ENCODE measurements around the gene HNRNPF. TPM values are rescaled to one million over a fixed set of nuclear protein-coding genes. Genes with fewer than 3 reads are reported as not detected.

HNRNPF gene
- total and polyA plus RNA-seq, 4 donors, result 64.5 to 150 (median 113) TPM

- H3K9me3 ChIP-seq (ENCODE audit: control insufficient read depth in 4 of 4, low read length in 3 of 4), result no peaks in the 10 kb centered on the region
- TF ChIP-seq HNF4G (IDR thresholded peaks at IDR 0.05) (no peak), ATF3 (IDR thresholded peaks at IDR 0.05) (no peak), HNF4A (conservative IDR thresholded peaks at IDR 0.05) (no peak), GABPA (IDR thresholded peaks at IDR 0.05 in 1 of 2, conservative IDR thresholded peaks at IDR 0.05 in 1 of 2) (no peak), FOXA1 (IDR thresholded peaks at IDR 0.05) (no peak), RXRA (IDR thresholded peaks at IDR 0.05) (no peak)
- TF ChIP-seq, protein P1, sequence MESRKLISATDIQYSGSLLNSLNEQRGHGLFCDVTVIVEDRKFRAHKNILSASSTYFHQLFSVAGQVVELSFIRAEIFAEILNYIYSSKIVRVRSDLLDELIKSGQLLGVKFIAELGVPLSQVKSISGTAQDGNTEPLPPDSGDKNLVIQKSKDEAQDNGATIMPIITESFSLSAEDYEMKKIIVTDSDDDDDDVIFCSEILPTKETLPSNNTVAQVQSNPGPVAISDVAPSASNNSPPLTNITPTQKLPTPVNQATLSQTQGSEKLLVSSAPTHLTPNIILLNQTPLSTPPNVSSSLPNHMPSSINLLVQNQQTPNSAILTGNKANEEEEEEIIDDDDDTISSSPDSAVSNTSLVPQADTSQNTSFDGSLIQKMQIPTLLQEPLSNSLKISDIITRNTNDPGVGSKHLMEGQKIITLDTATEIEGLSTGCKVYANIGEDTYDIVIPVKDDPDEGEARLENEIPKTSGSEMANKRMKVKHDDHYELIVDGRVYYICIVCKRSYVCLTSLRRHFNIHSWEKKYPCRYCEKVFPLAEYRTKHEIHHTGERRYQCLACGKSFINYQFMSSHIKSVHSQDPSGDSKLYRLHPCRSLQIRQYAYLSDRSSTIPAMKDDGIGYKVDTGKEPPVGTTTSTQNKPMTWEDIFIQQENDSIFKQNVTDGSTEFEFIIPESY (IDR thresholded peaks at IDR 0.05), result no peak
- TF ChIP-seq, protein P2, sequence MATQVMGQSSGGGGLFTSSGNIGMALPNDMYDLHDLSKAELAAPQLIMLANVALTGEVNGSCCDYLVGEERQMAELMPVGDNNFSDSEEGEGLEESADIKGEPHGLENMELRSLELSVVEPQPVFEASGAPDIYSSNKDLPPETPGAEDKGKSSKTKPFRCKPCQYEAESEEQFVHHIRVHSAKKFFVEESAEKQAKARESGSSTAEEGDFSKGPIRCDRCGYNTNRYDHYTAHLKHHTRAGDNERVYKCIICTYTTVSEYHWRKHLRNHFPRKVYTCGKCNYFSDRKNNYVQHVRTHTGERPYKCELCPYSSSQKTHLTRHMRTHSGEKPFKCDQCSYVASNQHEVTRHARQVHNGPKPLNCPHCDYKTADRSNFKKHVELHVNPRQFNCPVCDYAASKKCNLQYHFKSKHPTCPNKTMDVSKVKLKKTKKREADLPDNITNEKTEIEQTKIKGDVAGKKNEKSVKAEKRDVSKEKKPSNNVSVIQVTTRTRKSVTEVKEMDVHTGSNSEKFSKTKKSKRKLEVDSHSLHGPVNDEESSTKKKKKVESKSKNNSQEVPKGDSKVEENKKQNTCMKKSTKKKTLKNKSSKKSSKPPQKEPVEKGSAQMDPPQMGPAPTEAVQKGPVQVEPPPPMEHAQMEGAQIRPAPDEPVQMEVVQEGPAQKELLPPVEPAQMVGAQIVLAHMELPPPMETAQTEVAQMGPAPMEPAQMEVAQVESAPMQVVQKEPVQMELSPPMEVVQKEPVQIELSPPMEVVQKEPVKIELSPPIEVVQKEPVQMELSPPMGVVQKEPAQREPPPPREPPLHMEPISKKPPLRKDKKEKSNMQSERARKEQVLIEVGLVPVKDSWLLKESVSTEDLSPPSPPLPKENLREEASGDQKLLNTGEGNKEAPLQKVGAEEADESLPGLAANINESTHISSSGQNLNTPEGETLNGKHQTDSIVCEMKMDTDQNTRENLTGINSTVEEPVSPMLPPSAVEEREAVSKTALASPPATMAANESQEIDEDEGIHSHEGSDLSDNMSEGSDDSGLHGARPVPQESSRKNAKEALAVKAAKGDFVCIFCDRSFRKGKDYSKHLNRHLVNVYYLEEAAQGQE (IDR thresholded peaks at IDR 0.05), result no peak
- TF ChIP-seq, protein P3, sequence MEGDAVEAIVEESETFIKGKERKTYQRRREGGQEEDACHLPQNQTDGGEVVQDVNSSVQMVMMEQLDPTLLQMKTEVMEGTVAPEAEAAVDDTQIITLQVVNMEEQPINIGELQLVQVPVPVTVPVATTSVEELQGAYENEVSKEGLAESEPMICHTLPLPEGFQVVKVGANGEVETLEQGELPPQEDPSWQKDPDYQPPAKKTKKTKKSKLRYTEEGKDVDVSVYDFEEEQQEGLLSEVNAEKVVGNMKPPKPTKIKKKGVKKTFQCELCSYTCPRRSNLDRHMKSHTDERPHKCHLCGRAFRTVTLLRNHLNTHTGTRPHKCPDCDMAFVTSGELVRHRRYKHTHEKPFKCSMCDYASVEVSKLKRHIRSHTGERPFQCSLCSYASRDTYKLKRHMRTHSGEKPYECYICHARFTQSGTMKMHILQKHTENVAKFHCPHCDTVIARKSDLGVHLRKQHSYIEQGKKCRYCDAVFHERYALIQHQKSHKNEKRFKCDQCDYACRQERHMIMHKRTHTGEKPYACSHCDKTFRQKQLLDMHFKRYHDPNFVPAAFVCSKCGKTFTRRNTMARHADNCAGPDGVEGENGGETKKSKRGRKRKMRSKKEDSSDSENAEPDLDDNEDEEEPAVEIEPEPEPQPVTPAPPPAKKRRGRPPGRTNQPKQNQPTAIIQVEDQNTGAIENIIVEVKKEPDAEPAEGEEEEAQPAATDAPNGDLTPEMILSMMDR (IDR thresholded peaks at IDR 0.05; ENCODE audit: low read depth, low read length, missing input control), result peak; percentile 3
- peak overlapping the region; percentile 87 to 92 (median 89) for H3K4me3 ChIP-seq (ENCODE audit: low read depth in 1 of 3, low read length in 3 of 3)
- peak; percentile 69 for DNase-seq (ENCODE audit: low spot score)
- H3K4me1 ChIP-seq (ENCODE audit: control insufficient read depth in 4 of 4, insufficient read depth in 4 of 4, low read length in 3 of 4), result peaks cover 10 to 41% (median 24%) of the 10 kb centered on the region in 4 donors
- peak overlapping the region; percentile 99 for H3K27ac ChIP-seq (ENCODE audit: low read depth in 1 of 2, low read length in 2 of 2)
- H3K9ac ChIP-seq (ENCODE audit: low read depth in 1 of 2, low read length in 2 of 2), result peak overlapping the region; percentile 95
- peaks cover 0 to 9% (median 4%) of the 10 kb centered on the region in 4 donors for H3K36me3 ChIP-seq (ENCODE audit: control insufficient read depth in 4 of 4, insufficient read depth in 3 of 4, low read depth in 1 of 4, low read length in 3 of 4)
- WGBS, result under 1% methylated on average over 59 of the region's 59 CpGs
- no peaks in the 10 kb centered on the region for H3K27me3 ChIP-seq (ENCODE audit: control insufficient read depth in 4 of 4, insufficient read depth in 4 of 4, low read length in 3 of 4)
Measured at GRCh38 chr10:43407148-43407575, 1.8 kb downstream of the HNRNPF start.

DNA sequence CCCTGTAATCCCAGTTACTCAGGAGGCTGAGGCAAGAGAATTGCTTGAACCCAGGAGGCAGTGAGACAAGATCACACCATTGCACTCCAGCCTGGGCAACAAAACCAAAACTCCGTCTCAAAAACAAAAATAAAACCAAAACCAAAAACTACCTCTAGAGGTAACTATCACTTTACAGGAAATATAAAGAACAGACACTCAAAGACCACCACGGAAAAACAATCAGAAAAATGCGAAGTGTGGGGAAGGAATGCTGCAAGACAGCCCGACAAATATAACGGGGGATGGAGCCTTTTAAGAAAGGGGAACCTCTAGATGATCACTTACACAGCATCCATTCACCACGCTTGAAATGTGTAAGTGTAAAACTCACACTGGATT lies 4.3 kb downstream of the HNRNPF start:
- WGBS, result 55% methylated on average over 6 of the region's 6 CpGs
- no peaks in the 10 kb centered on the region for H3K27me3 ChIP-seq (ENCODE audit: control insufficient read depth in 4 of 4, insufficient read depth in 4 of 4, low read length in 3 of 4)
- peaks cover 13 to 58% (median 45%) of the 10 kb centered on the region in 4 donors for H3K4me1 ChIP-seq (ENCODE audit: control insufficient read depth in 4 of 4, insufficient read depth in 4 of 4, low read length in 3 of 4)
- TF ChIP-seq FOXA2 (IDR thresholded peaks at IDR 0.05), result no peak
- no peak for TF ChIP-seq SP1 (IDR thresholded peaks at IDR 0.05)
- no peak for TF ChIP-seq HNF4G (IDR thresholded peaks at IDR 0.05)
- TF ChIP-seq RXRA (IDR thresholded peaks at IDR 0.05), result no peak
- no peak for TF ChIP-seq NR2F2 (IDR thresholded peaks at IDR 0.05)
- H3K4me3 ChIP-seq (ENCODE audit: low read depth in 1 of 3, low read length in 3 of 3), result no peak overlapping the region
- DNase-seq (ENCODE audit: low spot score), result no peak
- H3K27ac ChIP-seq (ENCODE audit: low read depth in 1 of 2, low read length in 2 of 2), result peak overlapping the region in 1 of 2 donors; percentile 41
- no peaks in the 10 kb centered on the region for H3K9me3 ChIP-seq (ENCODE audit: control insufficient read depth in 4 of 4, low read length in 3 of 4)
- H3K36me3 ChIP-seq (ENCODE audit: control insufficient read depth in 4 of 4, insufficient read depth in 3 of 4, low read depth in 1 of 4, low read length in 3 of 4), result peaks cover 0 to 9% (median 4%) of the 10 kb centered on the region in 4 donors
- peak overlapping the region in 1 of 2 donors; percentile 23 for H3K9ac ChIP-seq (ENCODE audit: low read depth in 1 of 2, low read length in 2 of 2)
